ENCODE measurements around the gene SYCP3. TPM values are rescaled to one million over a fixed set of nuclear protein-coding genes. Genes with fewer than 3 reads are reported as not detected.
A peak's percentile ranks its signal among the peaks of the same experiment; 100 is the strongest.

SYCP3 gene
- total and polyA plus RNA-seq, 2 of the 13 experiments (the other 11 are each of a cell fraction or from before 2014, with no cell fraction given), result not detected

GRCh38 chr12:101697197-101697929 is 41.9 kb downstream of the SYCP3 start, which contains the start of gene CHPT1 (continued):
- TF ChIP-seq ZNF503 (CRISPR knock-in tag; IDR thresholded peaks at IDR 0.05) (peak; percentile 22; the same call in 1 of the 2 replicates), MIER3 (CRISPR knock-in tag; IDR thresholded peaks at IDR 0.05; ENCODE audit: borderline replicate concordance) (no peak), ZBED4 (CRISPR knock-in tag; IDR thresholded peaks at IDR 0.05; ENCODE audit: borderline replicate concordance) (peak; percentile 18; the same call in 1 of the 2 replicates), FLYWCH1 (CRISPR knock-in tag; IDR thresholded peaks at IDR 0.05) (no peak), REPIN1 (CRISPR knock-in tag; IDR thresholded peaks at IDR 0.05; ENCODE audit: borderline replicate concordance, low read depth) (no peak), ZNF232 (CRISPR knock-in tag; IDR thresholded peaks at IDR 0.05; ENCODE audit: borderline replicate concordance) (peak; percentile 81; the same call in 1 of the 2 replicates), ZNF775 (CRISPR knock-in tag; IDR thresholded peaks at IDR 0.05; ENCODE audit: borderline replicate concordance) (no peak), ZNF549 (CRISPR knock-in tag; IDR thresholded peaks at IDR 0.05) (no peak), FOXP1 (IDR thresholded peaks at IDR 0.05) (no peak), FOXP1 (CRISPR knock-in tag; IDR thresholded peaks at IDR 0.05) (no peak), MAFK (conservative IDR thresholded peaks at IDR 0.05 in 1 of 2, IDR thresholded peaks at IDR 0.05 in 1 of 2; ENCODE audit: low read length in 2 of 2) (no peak), MATR3 (CRISPR knock-in tag; IDR thresholded peaks at IDR 0.05) (no peak), JARID2 (CRISPR knock-in tag; IDR thresholded peaks at IDR 0.05; ENCODE audit: insufficient replicate concordance) (no peak), ZFP1 (CRISPR knock-in tag; IDR thresholded peaks at IDR 0.05) (no peak), ZBTB8A (CRISPR knock-in tag; IDR thresholded peaks at IDR 0.05; ENCODE audit: borderline replicate concordance, low read depth) (no peak)
- TF ChIP-seq, protein P1, sequence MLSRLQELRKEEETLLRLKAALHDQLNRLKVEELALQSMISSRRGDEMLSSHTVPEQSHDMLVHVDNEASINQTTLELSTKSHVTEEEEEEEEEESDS (CRISPR knock-in tag; IDR thresholded peaks at IDR 0.05; ENCODE audit: borderline replicate concordance), result no peak
- TF ChIP-seq, protein P2, sequence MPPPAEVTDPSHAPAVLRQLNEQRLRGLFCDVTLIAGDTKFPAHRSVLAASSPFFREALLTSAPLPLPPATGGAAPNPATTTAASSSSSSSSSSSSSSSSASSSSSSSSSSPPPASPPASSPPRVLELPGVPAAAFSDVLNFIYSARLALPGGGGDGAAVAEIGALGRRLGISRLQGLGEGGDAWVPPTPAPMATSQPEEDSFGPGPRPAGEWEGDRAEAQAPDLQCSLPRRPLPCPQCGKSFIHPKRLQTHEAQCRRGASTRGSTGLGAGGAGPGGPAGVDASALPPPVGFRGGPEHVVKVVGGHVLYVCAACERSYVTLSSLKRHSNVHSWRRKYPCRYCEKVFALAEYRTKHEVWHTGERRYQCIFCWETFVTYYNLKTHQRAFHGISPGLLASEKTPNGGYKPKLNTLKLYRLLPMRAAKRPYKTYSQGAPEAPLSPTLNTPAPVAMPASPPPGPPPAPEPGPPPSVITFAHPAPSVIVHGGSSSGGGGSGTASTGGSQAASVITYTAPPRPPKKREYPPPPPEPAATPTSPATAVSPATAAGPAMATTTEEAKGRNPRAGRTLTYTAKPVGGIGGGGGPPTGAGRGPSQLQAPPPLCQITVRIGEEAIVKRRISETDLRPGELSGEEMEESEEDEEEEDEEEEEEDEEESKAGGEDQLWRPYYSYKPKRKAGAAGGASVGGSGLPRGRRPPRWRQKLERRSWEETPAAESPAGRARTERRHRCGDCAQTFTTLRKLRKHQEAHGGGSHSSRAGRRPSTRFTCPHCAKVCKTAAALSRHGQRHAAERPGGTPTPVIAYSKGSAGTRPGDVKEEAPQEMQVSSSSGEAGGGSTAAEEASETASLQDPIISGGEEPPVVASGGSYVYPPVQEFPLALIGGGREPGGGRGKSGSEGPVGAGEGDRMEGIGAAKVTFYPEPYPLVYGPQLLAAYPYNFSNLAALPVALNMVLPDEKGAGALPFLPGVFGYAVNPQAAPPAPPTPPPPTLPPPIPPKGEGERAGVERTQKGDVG (CRISPR knock-in tag; IDR thresholded peaks at IDR 0.05; ENCODE audit: borderline replicate concordance), result no peak
